ENCODE measurements around the gene MYH7B.

The MYH7B gene

DNA sequence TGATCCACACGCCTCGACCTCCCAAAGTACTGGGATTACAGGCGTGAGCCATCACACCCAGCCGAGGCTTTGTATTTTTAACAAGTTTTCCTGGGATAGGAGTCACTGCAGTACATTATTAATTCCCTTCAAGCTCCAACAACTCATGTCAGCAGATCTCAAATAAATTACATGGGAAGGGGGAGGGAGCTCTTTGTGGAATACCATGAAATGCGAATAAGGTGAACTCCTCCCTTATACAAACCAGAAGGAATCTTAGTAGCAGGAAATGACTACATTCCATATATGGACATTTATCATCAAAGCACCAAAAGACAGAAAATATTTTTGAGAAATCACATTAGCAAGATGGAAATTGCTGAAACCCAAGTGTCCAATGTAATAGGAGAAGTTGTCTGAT lies 3.0 kb upstream of the MYH7B start:
- DNase-seq (ENCODE audit: low read depth) = no peak
- H3K4me3 ChIP-seq (ENCODE audit: low read depth, low read length) = no peak overlapping the region
- TF ChIP-seq MYC (IDR thresholded peaks at IDR 0.05; ENCODE audit: low read depth, low read length) (no peak), POLR2A (IDR thresholded peaks at IDR 0.05; ENCODE audit: extremely low read depth, insufficient read length) (no peak)
- TF ChIP-seq, protein P1, sequence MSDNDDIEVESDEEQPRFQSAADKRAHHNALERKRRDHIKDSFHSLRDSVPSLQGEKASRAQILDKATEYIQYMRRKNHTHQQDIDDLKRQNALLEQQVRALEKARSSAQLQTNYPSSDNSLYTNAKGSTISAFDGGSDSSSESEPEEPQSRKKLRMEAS (IDR thresholded peaks at IDR 0.05; ENCODE audit: low read depth, low read length) = no peak
- TF ChIP-seq, protein P2, sequence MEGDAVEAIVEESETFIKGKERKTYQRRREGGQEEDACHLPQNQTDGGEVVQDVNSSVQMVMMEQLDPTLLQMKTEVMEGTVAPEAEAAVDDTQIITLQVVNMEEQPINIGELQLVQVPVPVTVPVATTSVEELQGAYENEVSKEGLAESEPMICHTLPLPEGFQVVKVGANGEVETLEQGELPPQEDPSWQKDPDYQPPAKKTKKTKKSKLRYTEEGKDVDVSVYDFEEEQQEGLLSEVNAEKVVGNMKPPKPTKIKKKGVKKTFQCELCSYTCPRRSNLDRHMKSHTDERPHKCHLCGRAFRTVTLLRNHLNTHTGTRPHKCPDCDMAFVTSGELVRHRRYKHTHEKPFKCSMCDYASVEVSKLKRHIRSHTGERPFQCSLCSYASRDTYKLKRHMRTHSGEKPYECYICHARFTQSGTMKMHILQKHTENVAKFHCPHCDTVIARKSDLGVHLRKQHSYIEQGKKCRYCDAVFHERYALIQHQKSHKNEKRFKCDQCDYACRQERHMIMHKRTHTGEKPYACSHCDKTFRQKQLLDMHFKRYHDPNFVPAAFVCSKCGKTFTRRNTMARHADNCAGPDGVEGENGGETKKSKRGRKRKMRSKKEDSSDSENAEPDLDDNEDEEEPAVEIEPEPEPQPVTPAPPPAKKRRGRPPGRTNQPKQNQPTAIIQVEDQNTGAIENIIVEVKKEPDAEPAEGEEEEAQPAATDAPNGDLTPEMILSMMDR (IDR thresholded peaks at IDR 0.05; ENCODE audit: low read depth, low read length) = no peak

DNA sequence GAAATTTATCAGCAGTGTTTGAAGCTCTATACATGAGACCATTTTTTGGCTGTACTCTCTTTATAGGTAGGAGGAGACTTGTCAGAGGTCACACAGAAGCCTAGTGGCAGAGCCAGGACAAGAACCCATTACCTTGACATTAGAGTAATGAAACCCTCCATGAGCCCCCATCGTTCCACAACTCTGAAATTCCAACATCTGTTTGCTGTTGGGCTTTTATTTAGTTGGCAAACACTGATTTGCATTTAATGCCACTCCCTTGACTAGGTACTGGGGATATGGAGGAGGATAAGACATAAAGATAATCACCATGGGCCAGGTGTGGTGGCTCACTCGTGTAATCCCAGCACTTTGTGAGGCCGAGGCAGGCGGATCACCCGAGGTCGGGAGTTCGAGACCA lies 1.7 kb upstream of the MYH7B start:
- TF ChIP-seq, protein P1 (IDR thresholded peaks at IDR 0.05; ENCODE audit: low read depth, low read length) = no peak
- TF ChIP-seq POLR2A (IDR thresholded peaks at IDR 0.05; ENCODE audit: extremely low read depth, insufficient read length) (no peak), MYC (IDR thresholded peaks at IDR 0.05; ENCODE audit: low read depth, low read length) (no peak)
- TF ChIP-seq, protein P2 (IDR thresholded peaks at IDR 0.05; ENCODE audit: low read depth, low read length) = no peak
- DNase-seq (ENCODE audit: low read depth) = no peak
- H3K4me3 ChIP-seq (ENCODE audit: low read depth, low read length) = no peak overlapping the region

DNA sequence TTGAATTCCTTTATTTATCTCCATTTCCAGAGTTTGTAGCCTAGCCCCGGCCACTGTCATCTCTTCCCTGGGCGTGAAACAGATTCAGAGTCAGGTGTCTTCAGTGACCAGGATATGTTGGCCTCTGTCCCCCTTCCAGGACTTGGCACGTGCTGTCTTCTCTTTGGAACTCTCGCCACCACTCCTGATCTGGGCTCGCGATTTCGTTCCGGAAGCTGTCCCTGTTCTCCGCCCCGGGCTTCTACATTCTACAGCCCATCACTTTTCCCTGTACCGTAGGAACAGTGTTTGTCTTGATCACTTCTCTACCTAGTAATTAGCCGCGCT lies 801 bp upstream of the MYH7B start:
- no peak for DNase-seq (ENCODE audit: low read depth)
- no peak for TF ChIP-seq POLR2A (IDR thresholded peaks at IDR 0.05; ENCODE audit: extremely low read depth, insufficient read length)
- TF ChIP-seq, protein P1 (IDR thresholded peaks at IDR 0.05; ENCODE audit: low read depth, low read length) = 0 out of 2 replicates have a peak, but pooled peaks have one; percentile 22
- peak overlapping the region; percentile 88 for H3K4me3 ChIP-seq (ENCODE audit: low read depth, low read length)

DNA sequence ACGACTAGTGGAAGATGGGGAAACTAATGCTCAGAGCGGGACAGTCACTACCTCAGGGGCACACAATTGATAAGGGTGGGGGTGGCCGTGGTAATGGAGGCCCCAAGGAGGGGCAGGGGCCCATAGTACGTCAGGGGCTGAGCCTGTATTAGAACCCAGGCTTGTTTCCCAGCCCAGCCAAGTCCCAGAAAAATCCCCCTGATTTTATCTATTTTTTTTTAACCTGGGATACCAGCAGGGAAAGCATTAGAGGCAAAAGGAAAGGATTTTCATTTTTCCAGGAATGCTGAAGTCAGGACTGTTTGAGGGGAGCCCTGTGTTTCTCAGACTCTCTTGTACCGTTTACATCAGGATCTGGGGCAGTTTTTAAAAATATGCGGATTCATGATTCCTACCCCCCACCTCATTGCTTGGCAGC lies 382 bp downstream of the MYH7B start:
- H3K4me3 ChIP-seq (ENCODE audit: low read depth, low read length) = peak overlapping the region; percentile 58
- no peak for DNase-seq (ENCODE audit: low read depth)
- TF ChIP-seq POLR2A (IDR thresholded peaks at IDR 0.05; ENCODE audit: extremely low read depth, insufficient read length) (no peak), MYC (IDR thresholded peaks at IDR 0.05; ENCODE audit: low read depth, low read length) (0 out of 2 replicates have a peak, but pooled peaks have one; percentile 29)

DNA sequence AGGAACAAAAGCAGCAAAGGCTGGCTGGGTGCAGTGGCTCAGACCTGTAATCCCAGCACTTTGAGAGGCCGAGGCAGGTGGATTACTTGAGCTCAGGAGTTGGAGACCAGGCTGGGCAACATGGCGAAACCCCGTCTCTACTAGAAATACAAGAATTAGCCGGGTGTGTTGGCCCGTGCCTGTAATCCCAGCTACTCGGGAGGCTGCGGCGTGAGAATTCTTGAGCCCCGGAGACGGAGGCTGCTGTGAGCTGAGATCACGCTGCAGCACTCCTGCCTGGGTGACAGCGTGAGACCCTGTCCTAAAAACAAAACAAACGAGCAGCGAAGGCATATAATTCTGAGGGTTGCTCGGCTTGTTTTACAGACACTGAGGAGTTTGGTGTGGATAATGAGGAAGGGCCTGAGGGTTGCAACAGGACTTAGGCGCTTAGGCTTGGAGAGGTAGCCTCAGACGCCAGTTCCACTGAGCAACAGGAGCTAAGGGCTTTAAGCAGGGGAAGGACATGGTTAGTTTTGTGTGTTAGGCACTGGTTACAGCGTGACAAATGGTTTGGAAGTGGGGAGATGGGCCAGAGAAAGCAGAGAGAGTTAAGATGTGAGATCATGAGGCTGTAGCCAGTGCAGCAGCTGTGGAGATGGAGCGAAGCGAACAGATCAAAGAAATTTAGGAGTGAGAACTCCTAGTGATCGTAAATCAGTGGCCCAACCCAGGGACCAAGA lies 1.2 kb downstream of the MYH7B start:
- no peak for DNase-seq (ENCODE audit: low read depth)
- TF ChIP-seq, protein P1 (IDR thresholded peaks at IDR 0.05; ENCODE audit: low read depth, low read length) = no peak
- TF ChIP-seq MYC (IDR thresholded peaks at IDR 0.05; ENCODE audit: low read depth, low read length) (no peak), POLR2A (IDR thresholded peaks at IDR 0.05; ENCODE audit: extremely low read depth, insufficient read length) (no peak)
- TF ChIP-seq, protein P2 (IDR thresholded peaks at IDR 0.05; ENCODE audit: low read depth, low read length) = no peak
- H3K4me3 ChIP-seq (ENCODE audit: low read depth, low read length) = no peak overlapping the region

DNA sequence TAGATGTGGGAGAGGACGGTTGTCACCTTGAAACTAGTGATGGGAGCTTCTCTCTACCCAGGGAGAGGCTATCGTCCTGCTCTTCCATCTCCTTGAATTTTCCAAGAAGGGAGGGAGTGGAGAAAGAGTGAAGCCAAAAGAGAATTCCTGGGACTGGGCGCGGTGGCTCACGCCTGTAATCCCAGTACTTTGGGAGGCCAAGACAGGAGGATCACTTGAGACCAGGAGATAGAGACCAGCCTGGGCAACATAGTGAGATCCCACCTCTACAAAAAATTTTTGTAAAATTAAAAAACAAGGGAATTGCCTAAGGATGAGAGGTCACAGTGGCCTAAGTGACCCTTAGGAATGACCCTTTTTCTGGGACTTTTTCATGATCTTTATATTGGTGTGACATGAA lies 8.8 kb downstream of the MYH7B start:
- TF ChIP-seq, protein P1 (IDR thresholded peaks at IDR 0.05; ENCODE audit: low read depth, low read length) = no peak
- TF ChIP-seq POLR2A (IDR thresholded peaks at IDR 0.05; ENCODE audit: extremely low read depth, insufficient read length) = no peak
- TF ChIP-seq, protein P2 (IDR thresholded peaks at IDR 0.05; ENCODE audit: low read depth, low read length) = no peak
- TF ChIP-seq MYC (IDR thresholded peaks at IDR 0.05; ENCODE audit: low read depth, low read length) = no peak
- H3K4me3 ChIP-seq (ENCODE audit: low read depth, low read length) = no peak overlapping the region
- DNase-seq (ENCODE audit: low read depth) = no peak
